Spleen (tissue), 11 donors: ENCODE results near the gene RASA3. TPM values are rescaled to one million over a fixed set of nuclear protein-coding genes. Genes with fewer than 3 reads are reported as not detected.
"Not testable (repeated sequence)": the region's sequence is repeated elsewhere in the genome, so short reads cannot be mapped to it uniquely, and the experiment has no call there.

Source experiments
- DNase-seq: peaks from one replicate; pipeline ENCODE4 v3.0.0-alpha.2; 2020
- H3K27ac ChIP-seq, 8 donors: fragments of 200-600 bp; sonication (generic) in 7 of 8; 1 replicate in 4 of 8; 2 replicates in 4 of 8; pipeline versions ENCODE4 v1.5.0 to v1.8.0; 2016 to 2021; ENCODE audit warnings: inconsistent platforms in 4 of 8, mild to moderate bottlenecking in 4 of 8, moderate library complexity in 1 of 8
- H3K27me3 ChIP-seq, 7 donors: fragments of 200-600 bp; sonication (generic) in 6 of 7; replicated peaks in 1 of 7; 1 replicate in 4 of 7; 2 replicates in 3 of 7; pipeline versions ENCODE4 v1.5.0 to v1.8.0; 2016 to 2021; ENCODE audit warnings: inconsistent platforms in 3 of 7, mild to moderate bottlenecking in 1 of 7
- H3K36me3 ChIP-seq, 6 donors: fragments of 200-600 bp; sonication (generic) in 5 of 6; 1 replicate in 4 of 6; 2 replicates in 2 of 6; pipeline versions ENCODE4 v1.5.0 to v1.8.0; 2016 to 2021; ENCODE audit warnings: inconsistent platforms in 2 of 6
- H3K4me1 ChIP-seq, 6 donors: fragments of 200-600 bp; sonication (generic) in 5 of 6; 1 replicate in 3 of 6; 2 replicates in 3 of 6; pipeline versions ENCODE4 v1.5.0 to v1.8.0; 2016 to 2021; ENCODE audit warnings: inconsistent platforms in 3 of 6
- H3K4me3 ChIP-seq, 8 donors: fragments of 200-600 bp; sonication (generic) in 7 of 8; 1 replicate in 4 of 8; 2 replicates in 4 of 8; pipeline versions ENCODE4 v1.5.0 to v1.8.0; 2016 to 2021; ENCODE audit warnings: inconsistent platforms in 4 of 8, mild to moderate bottlenecking in 4 of 8, moderate library complexity in 2 of 8
- H3K9me3 ChIP-seq, 8 donors: fragments of 200-600 bp; sonication (generic) in 7 of 8; 1 replicate in 4 of 8; 2 replicates in 4 of 8; pipeline versions ENCODE4 v1.5.0 to v1.8.0; 2016 to 2021; ENCODE audit warnings: inconsistent platforms in 4 of 8
- CTCF ChIP-seq, 11 experiments: fragments of 200-600 bp in 7 of 11; fragments of 450-650 bp in 4 of 11; sonication (generic) in 4 of 11; IDR thresholded peaks in 8 of 11; conservative IDR thresholded peaks in 3 of 11; 1 replicate in 7 of 11; 2 replicates in 4 of 11; pipeline versions ENCODE4 v1.4.0 to v1.8.0; 2016 to 2021; ENCODE audit warnings: antibody characterized with exemption in 11 of 11, inconsistent platforms in 4 of 11, mild to moderate bottlenecking in 1 of 11
- POLR2A ChIP-seq, 3 donors: fragments of 450-650 bp; IDR thresholded peaks; one replicate each; pipeline ENCODE4 v1.5.1; 2017; ENCODE audit warnings: antibody characterized with exemption in 3 of 3, mild to moderate bottlenecking in 1 of 3
- POLR2AphosphoS5 ChIP-seq, 3 donors: sonication (generic); formaldehyde crosslinking; IDR thresholded peaks; one replicate each; pipeline ENCODE4 v1.5.1; 2017; ENCODE audit warnings: antibody characterized with exemption in 3 of 3
- WGBS, 5 donors: extraction: QIAGEN DNeasy Blood & Tissue Kit in 3 of 5; methylation state at CpG; one replicate each; pipeline versions ENCODE4 v1.1.5 to v1.1.7; 2013 to 2018; 5-methylcytosine and 5-hydroxymethylcytosine counted together
- intact Hi-C: fragments of 100-400 bp; cut with DNase I; formaldehyde crosslinking; loops from one replicate; pipeline ENCODE4 v1.15.0; 2023; ENCODE audit warnings: low total_unique reads
- polyA plus RNA-seq, 3 donors: library from polyadenylated mRNA; stranded (reverse); fragments of 200-250 nt; gene quantifications; one replicate each; pipeline ENCODE4 v1.2.1, GENCODE V29; 2013
- total RNA-seq, 7 donors: library from RNA; depleted of rRNA in 3 of 7; stranded (reverse); fragments of >200 nt in 3 of 7; fragmentation: NEBNext Ultra II Directional in 4 of 7; extraction: Animal tissue kit (Norgen Biotek cat#: 25700) in 4 of 7; gene quantifications; one replicate each; pipeline versions ENCODE4 v1.1.0 to v1.2.1, GENCODE V29; 2016 to 2021
- donor health status: healthy with polysubstance abuse.
- donor health status: DM: no; HTN: no; CAD: no; lungs with moderate emphysema.
- donor health status: DM: no; HTN: no; CAD: no.
- donor health status: Bipolar disorder and iron deficiency.
- donor health status: healthy.
- donor health status: DM: no; HTN: no; CAD: no.
- donor health status: DM: yes; HTN: yes; CAD: no.

The RASA3 gene
- total and polyA plus RNA-seq, 10 donors, result 11.7 to 52.8 (median 47.7) TPM

DNA sequence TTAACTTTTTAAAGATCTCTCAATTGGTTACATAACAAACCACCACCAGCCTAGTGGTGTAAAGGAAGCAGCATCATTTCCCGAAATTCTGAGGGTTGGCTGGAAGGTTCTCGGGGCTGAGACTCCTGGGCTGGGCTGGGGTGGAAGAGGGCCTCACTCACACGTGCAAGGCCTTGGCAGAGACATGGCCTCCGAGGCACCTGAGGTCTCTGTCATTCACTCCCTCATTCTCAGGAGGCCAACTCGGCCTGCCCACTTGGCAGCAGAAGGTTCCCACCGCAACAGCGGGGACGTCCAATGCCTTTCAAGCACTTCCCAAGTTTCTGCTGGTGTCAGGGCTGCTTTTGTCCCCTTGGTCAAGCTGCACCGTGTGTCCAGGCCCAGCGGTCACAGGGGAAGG lies 18.6 kb upstream of the RASA3 start:
- no peaks in the 10 kb centered on the region for H3K27me3 ChIP-seq
- no peak overlapping the region for H3K4me3 ChIP-seq
- intact Hi-C loops, result no loop called here
- peak overlapping the region in 3 of 8 donors; percentile 24 to 72 (median 39) for H3K27ac ChIP-seq
- H3K4me1 ChIP-seq, result peaks cover 0 to 70% (median 24%) of the 10 kb centered on the region in 6 donors
- no peaks in the 10 kb centered on the region for H3K36me3 ChIP-seq
- no peak for DNase-seq
- no peaks in the 10 kb centered on the region for H3K9me3 ChIP-seq
- TF ChIP-seq POLR2AphosphoS5 (IDR thresholded peaks at IDR 0.05), result no peak
- no peak for TF ChIP-seq CTCF (IDR thresholded peaks at IDR 0.05 in 8 of 11, conservative IDR thresholded peaks at IDR 0.05 in 3 of 11)
- no peak for TF ChIP-seq POLR2A (IDR thresholded peaks at IDR 0.05)
- 49 to 72% (median 63%) methylated on average over 6 to 10 of the region's 10 CpGs for WGBS, 5 donors

- intact Hi-C loops, result no loop called here
- 85 to 94% (median 89%) methylated on average over 8 to 12 of the region's 12 CpGs for WGBS, 5 donors
- peaks cover 0 to 80% (median 33%) of the 10 kb centered on the region in 6 donors for H3K4me1 ChIP-seq
Observed at GRCh38 chr13:114149774-114150740, 17.6 kb upstream of the RASA3 start.

DNA sequence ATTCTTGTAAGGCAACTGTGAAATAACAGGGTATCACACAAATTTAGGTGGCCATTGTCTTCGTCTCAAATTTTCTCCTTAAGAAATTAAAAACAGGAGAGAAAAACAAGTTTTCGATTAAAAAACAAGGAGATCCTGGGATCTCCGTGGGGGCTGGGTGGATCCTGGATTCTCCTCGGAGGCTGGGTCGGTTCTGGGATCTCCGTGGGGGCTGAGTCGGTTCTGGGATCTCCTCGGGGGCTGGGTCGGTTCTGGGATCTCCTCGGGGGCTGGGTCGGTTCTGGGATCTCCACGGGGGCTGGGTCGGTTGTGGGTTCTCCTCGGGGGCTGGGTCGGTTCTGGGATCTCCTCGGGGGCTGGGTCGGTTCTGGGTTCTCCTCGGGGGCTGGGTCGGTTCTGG lies 16.5 kb upstream of the RASA3 start:
- WGBS, 5 donors, result 82 to 91% (median 90%) methylated on average over 16 to 19 of the region's 19 CpGs
- H3K4me3 ChIP-seq, DNase-seq, H3K27me3 ChIP-seq, intact Hi-C loops, H3K9me3 ChIP-seq, H3K36me3 ChIP-seq: not testable (repeated sequence)
- Histone ChIP-seq H3K27ac (peak overlapping the region in 5 of 8 donors; percentile 38 to 88 (median 72)), H3K4me1 (peaks cover 0 to 84% (median 42%) of the 10 kb centered on the region in 6 donors)

More at GRCh38 chr13:114149774-114150740, 17.6 kb upstream of the RASA3 start:
- no peak overlapping the region for H3K4me3 ChIP-seq
- H3K36me3 ChIP-seq, result no peaks in the 10 kb centered on the region
- TF ChIP-seq POLR2A (IDR thresholded peaks at IDR 0.05) (no peak), POLR2AphosphoS5 (IDR thresholded peaks at IDR 0.05) (no peak)
- no peak for DNase-seq
- peak overlapping the region in 3 of 8 donors; percentile 72 to 88 (median 78) for H3K27ac ChIP-seq
- no peaks in the 10 kb centered on the region for H3K27me3 ChIP-seq
- H3K9me3 ChIP-seq, result no peaks in the 10 kb centered on the region

DNA sequence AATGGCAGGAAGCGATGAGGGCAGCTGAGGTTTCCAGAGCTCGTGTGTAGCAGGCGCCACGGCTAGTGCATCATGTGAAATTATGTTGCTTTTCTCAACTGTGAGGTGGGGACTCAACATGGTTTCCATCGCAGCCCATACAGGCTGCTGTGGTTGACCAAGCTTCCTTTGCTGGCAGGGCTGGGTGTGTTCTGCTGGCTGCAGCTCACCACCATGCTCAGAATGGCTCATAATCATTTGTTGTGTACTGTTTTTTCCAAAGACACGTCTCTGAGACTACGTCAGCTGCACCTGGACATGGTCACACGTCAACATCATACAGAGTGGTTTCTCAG lies 16.1 kb upstream of the RASA3 start:
- DNase-seq, result no peak
- Histone ChIP-seq H3K4me3 (peak overlapping the region in 1 of 8 donors; percentile 21), H3K27me3 (no peaks in the 10 kb centered on the region), H3K27ac (peak overlapping the region; percentile 10 to 88 (median 64)), H3K36me3 (no peaks in the 10 kb centered on the region), H3K4me1 (peaks cover 2 to 86% (median 46%) of the 10 kb centered on the region in 6 donors), H3K9me3 (no peaks in the 10 kb centered on the region)
- intact Hi-C loops, result no loop called here
- WGBS, 5 donors, result 6 to 33% (median 21%) methylated on average over 8 of the region's 8 CpGs
- TF ChIP-seq POLR2A (IDR thresholded peaks at IDR 0.05) (no peak), POLR2AphosphoS5 (IDR thresholded peaks at IDR 0.05) (peak in 2 of 3 donors; percentile 59 to 83), CTCF (IDR thresholded peaks at IDR 0.05 in 8 of 11, conservative IDR thresholded peaks at IDR 0.05 in 3 of 11) (no peak)
